H1 (cell line): ENCODE measurements around the gene PRMT3. TPM values are rescaled to one million over a fixed set of nuclear protein-coding genes. Genes with fewer than 3 reads are reported as not detected.

Source experiments
- CEBPB ChIP-seq: IDR thresholded peaks from 2 replicates; pipeline ENCODE4 v1.6.1; 2012; ENCODE audit warnings: low read depth, low read length
- CHD2 ChIP-seq: IDR thresholded peaks from 2 replicates; pipeline ENCODE4 v1.6.1; 2012; ENCODE audit warnings: low read length, improper control_type of control experiment
- polyA plus RNA-seq, 7 experiments: library from polyadenylated mRNA; depleted of rRNA in 3 of 7; stranded (reverse) in 5 of 7; unstranded in 2 of 7; fragments of >200 nt in 5 of 7; fragments of 200-250 nt in 2 of 7; gene quantifications; 1 replicate in 5 of 7; 2 replicates in 1 of 7; 4 replicates in 1 of 7; pipeline versions ENCODE4 v1.2.1 to v1.2.3, GENCODE V29; 2011 to 2013; ENCODE audit warnings: missing spikeins in 2 of 7, mixed read lengths in 2 of 7
- total RNA-seq: library from RNA; stranded (reverse); fragmentation: NEBNext Ultra II Directional; extraction: Animal tissue kit (Norgen Biotek cat#: 25700); gene quantifications from 2 replicates; pipeline ENCODE4 v1.2.1, GENCODE V29; 2021
- TF ChIP-seq, protein P1 (sequence below): IDR thresholded peaks from 2 replicates; pipeline ENCODE4 v1.6.1; 2012; ENCODE audit warnings: low read length, inconsistent platforms

PRMT3 gene
- total and polyA plus RNA-seq, 2 of the 8 experiments (the other 6 are each of a cell fraction or from before 2014, with no cell fraction given): 11.2 to 26.5 TPM

DNA sequence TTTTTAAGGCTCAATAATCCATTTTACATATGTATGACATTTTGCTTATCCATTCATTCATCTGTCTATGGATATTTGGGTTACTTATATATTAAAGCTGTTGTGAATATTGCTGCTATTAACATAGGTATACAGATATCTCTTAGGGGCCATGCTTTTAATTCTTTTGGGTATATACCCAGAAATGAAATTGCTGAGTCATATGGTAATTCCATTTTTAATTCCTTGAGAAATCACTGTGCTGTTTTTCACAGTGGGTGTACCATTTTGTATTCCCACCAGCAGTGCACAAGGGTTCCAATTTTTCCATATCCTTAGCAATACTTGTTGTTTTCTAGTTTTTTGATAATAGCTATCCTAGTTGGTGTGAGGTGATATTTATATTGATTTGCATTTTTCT, 19.0 kb downstream of the PRMT3 start (continued):
- TF ChIP-seq, protein P1, sequence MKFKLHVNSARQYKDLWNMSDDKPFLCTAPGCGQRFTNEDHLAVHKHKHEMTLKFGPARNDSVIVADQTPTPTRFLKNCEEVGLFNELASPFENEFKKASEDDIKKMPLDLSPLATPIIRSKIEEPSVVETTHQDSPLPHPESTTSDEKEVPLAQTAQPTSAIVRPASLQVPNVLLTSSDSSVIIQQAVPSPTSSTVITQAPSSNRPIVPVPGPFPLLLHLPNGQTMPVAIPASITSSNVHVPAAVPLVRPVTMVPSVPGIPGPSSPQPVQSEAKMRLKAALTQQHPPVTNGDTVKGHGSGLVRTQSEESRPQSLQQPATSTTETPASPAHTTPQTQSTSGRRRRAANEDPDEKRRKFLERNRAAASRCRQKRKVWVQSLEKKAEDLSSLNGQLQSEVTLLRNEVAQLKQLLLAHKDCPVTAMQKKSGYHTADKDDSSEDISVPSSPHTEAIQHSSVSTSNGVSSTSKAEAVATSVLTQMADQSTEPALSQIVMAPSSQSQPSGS: no peak
- TF ChIP-seq CEBPB (no peak), CHD2 (no peak)
